ENCODE data around the gene ADGRL1.
A peak's percentile ranks its signal among the peaks of the same experiment; 100 is the strongest.
"Not testable (repeated sequence)": the region's sequence is repeated elsewhere in the genome, so short reads cannot be mapped to it uniquely, and the experiment has no call there.

ADGRL1 gene

GRCh38 chr19:14218620-14219330 lies 12.8 kb upstream of the ADGRL1 start:
- FAIRE-seq (no peak), DNase-seq (ENCODE audit: low spot score) (no peak)

- not testable (repeated sequence) for FAIRE-seq; DNase-seq (ENCODE audit: low spot score)
These were observed 11.9 kb upstream of the ADGRL1 start for GRCh38 chr19:14217886-14218285.

GRCh38 chr19:14214580-14214979 lies 8.6 kb upstream of the ADGRL1 start:
- no peak for DNase-seq (ENCODE audit: low spot score)
- FAIRE-seq = no peak

GRCh38 chr19:14210182-14210581 lies 4.2 kb upstream of the ADGRL1 start:
- not testable (repeated sequence) for FAIRE-seq; DNase-seq (ENCODE audit: low spot score)

GRCh38 chr19:14209401-14209800 lies 3.4 kb upstream of the ADGRL1 start:
- not testable (repeated sequence) for DNase-seq (ENCODE audit: low spot score); FAIRE-seq

- not testable (repeated sequence) for FAIRE-seq; DNase-seq (ENCODE audit: low spot score)
These were observed 2.5 kb upstream of the ADGRL1 start for GRCh38 chr19:14208496-14208895.

GRCh38 chr19:14207796-14208195 lies 1.8 kb upstream of the ADGRL1 start:
- not testable (repeated sequence) for FAIRE-seq; DNase-seq (ENCODE audit: low spot score)

- DNase-seq (ENCODE audit: low spot score) = peak; percentile 56
- FAIRE-seq = not testable (repeated sequence)
These were observed 1.1 kb upstream of the ADGRL1 start for GRCh38 chr19:14206737-14207726.

- FAIRE-seq = not testable (repeated sequence)
These were observed 339 bp upstream of the ADGRL1 start for GRCh38 chr19:14206308-14206707.

GRCh38 chr19:14204676-14205451 lies 1.1 kb downstream of the ADGRL1 start:
- DNase-seq (ENCODE audit: low spot score); FAIRE-seq: not testable (repeated sequence)

More at GRCh38 chr19:14206308-14206707, 339 bp upstream of the ADGRL1 start:
- not testable (repeated sequence) for DNase-seq (ENCODE audit: low spot score)

- not testable (repeated sequence) for FAIRE-seq; DNase-seq (ENCODE audit: low spot score)
These were observed 1.8 kb downstream of the ADGRL1 start for GRCh38 chr19:14204219-14204618.

- FAIRE-seq; DNase-seq (ENCODE audit: low spot score): not testable (repeated sequence)
These were observed 2.2 kb downstream of the ADGRL1 start for GRCh38 chr19:14203788-14204187.

GRCh38 chr19:14203177-14203576 lies 2.8 kb downstream of the ADGRL1 start:
- FAIRE-seq (no peak), DNase-seq (ENCODE audit: low spot score) (no peak)

- FAIRE-seq; DNase-seq (ENCODE audit: low spot score): not testable (repeated sequence)
These were observed 4.5 kb downstream of the ADGRL1 start for GRCh38 chr19:14201481-14201880.

- FAIRE-seq; DNase-seq (ENCODE audit: low spot score): not testable (repeated sequence)
These were observed 5.7 kb downstream of the ADGRL1 start for GRCh38 chr19:14200147-14200841.

GRCh38 chr19:14198384-14199376 lies 7.3 kb downstream of the ADGRL1 start:
- no peak for FAIRE-seq
- DNase-seq (ENCODE audit: low spot score) = no peak

- no peak for FAIRE-seq
- DNase-seq (ENCODE audit: low spot score) = no peak
These were observed 8.1 kb downstream of the ADGRL1 start for GRCh38 chr19:14197882-14198281.

- not testable (repeated sequence) for FAIRE-seq
These were observed 8.7 kb downstream of the ADGRL1 start for GRCh38 chr19:14197288-14197687.

GRCh38 chr19:14196105-14196504 lies 9.9 kb downstream of the ADGRL1 start:
- DNase-seq (ENCODE audit: low spot score) = peak; percentile 34
- not testable (repeated sequence) for FAIRE-seq

More at GRCh38 chr19:14197288-14197687, 8.7 kb downstream of the ADGRL1 start:
- not testable (repeated sequence) for DNase-seq (ENCODE audit: low spot score)
